Liver (tissue), 9 donors: ENCODE measurements around the gene YIPF5. TPM values are rescaled to one million over a fixed set of nuclear protein-coding genes. Genes with fewer than 3 reads are reported as not detected.

ENCODE experiments used
- DNase-seq: peaks from one replicate; pipeline ENCODE4 v3.0.0-alpha.2; 2017; ENCODE audit warnings: low spot score
- H3K27ac ChIP-seq, 2 donors: one replicate each; pipeline ENCODE4 v1.7.0; 2013; ENCODE audit warnings: inconsistent platforms in 2 of 2, low read length in 2 of 2, control low read depth in 1 of 2, low read depth in 1 of 2, mild to moderate bottlenecking in 1 of 2
- H3K27me3 ChIP-seq, 4 donors: one replicate each; pipeline versions ENCODE4 v1.6.1 to v1.7.0; 2013; ENCODE audit warnings: low read length in 3 of 4, inconsistent platforms in 1 of 4, mild to moderate bottlenecking in 1 of 4, moderate library complexity in 1 of 4; ENCODE audit not compliant: control insufficient read depth in 4 of 4, insufficient read depth in 4 of 4
- H3K36me3 ChIP-seq, 4 donors: one replicate each; pipeline versions ENCODE4 v1.6.1 to v1.7.0; 2013; ENCODE audit warnings: low read length in 3 of 4, mild to moderate bottlenecking in 3 of 4, low read depth in 1 of 4, moderate library complexity in 1 of 4; ENCODE audit not compliant: control insufficient read depth in 4 of 4, insufficient read depth in 3 of 4
- H3K4me1 ChIP-seq, 4 donors: one replicate each; pipeline versions ENCODE4 v1.6.1 to v1.7.0; 2013; ENCODE audit warnings: low read length in 3 of 4, mild to moderate bottlenecking in 3 of 4, moderate library complexity in 1 of 4; ENCODE audit not compliant: control insufficient read depth in 4 of 4, insufficient read depth in 4 of 4
- H3K4me3 ChIP-seq, 3 donors: one replicate each; pipeline versions ENCODE4 v1.6.1 to v1.7.0; 2013; ENCODE audit warnings: low read length in 3 of 3, control low read depth in 1 of 3, low read depth in 1 of 3, mild to moderate bottlenecking in 1 of 3
- H3K9ac ChIP-seq, 2 donors: one replicate each; pipeline ENCODE4 v1.7.0; 2013; ENCODE audit warnings: low read length in 2 of 2, mild to moderate bottlenecking in 2 of 2, moderate library complexity in 2 of 2, control low read depth in 1 of 2, low read depth in 1 of 2
- H3K9me3 ChIP-seq, 4 donors: one replicate each; pipeline versions ENCODE4 v1.6.1 to v1.7.0; 2013; ENCODE audit warnings: low read length in 3 of 4; ENCODE audit not compliant: control insufficient read depth in 4 of 4
- EGR1 ChIP-seq, 2 donors: IDR thresholded peaks; 2 replicates each; pipeline ENCODE4 v1.6.1; 2016 to 2018; ENCODE audit warnings: antibody characterized with exemption in 2 of 2, low read depth in 2 of 2
- FOXA1 ChIP-seq: IDR thresholded peaks from 2 replicates; pipeline ENCODE4 v1.6.1; 2016; ENCODE audit warnings: antibody characterized with exemption
- FOXA2 ChIP-seq: IDR thresholded peaks from 2 replicates; pipeline ENCODE4 v1.6.1; 2016; ENCODE audit warnings: antibody characterized with exemption
- GABPA ChIP-seq, 2 donors: IDR thresholded peaks in 1 of 2; conservative IDR thresholded peaks in 1 of 2; 2 replicates each; pipeline ENCODE4 v1.6.1; 2016; ENCODE audit warnings: antibody characterized with exemption in 2 of 2, mild to moderate bottlenecking in 1 of 2, moderate library complexity in 1 of 2
- HNF4A ChIP-seq, 2 donors: conservative IDR thresholded peaks; 2 replicates each; pipeline ENCODE4 v1.6.1; 2016; ENCODE audit warnings: antibody characterized with exemption in 2 of 2, mild to moderate bottlenecking in 2 of 2
- HNF4G ChIP-seq: IDR thresholded peaks from 2 replicates; pipeline ENCODE4 v1.6.1; 2016; ENCODE audit warnings: antibody characterized with exemption
- JUND ChIP-seq, 2 donors: IDR thresholded peaks; 2 replicates each; pipeline ENCODE4 v1.6.1; 2016; ENCODE audit warnings: antibody characterized with exemption in 2 of 2
- NR2F2 ChIP-seq: IDR thresholded peaks from 2 replicates; pipeline ENCODE4 v1.6.1; 2016; ENCODE audit warnings: antibody characterized with exemption
- RAD21 ChIP-seq, 2 donors: IDR thresholded peaks; 2 replicates each; pipeline ENCODE4 v1.6.1; 2016; ENCODE audit warnings: antibody characterized with exemption in 2 of 2, mild to moderate bottlenecking in 2 of 2
- RXRA ChIP-seq, 2 donors: IDR thresholded peaks; 2 replicates each; pipeline ENCODE4 v1.6.1; 2017 to 2018; ENCODE audit warnings: antibody characterized with exemption in 2 of 2, mild to moderate bottlenecking in 1 of 2
- SP1 ChIP-seq: IDR thresholded peaks from 2 replicates; pipeline ENCODE4 v1.6.1; 2018; ENCODE audit warnings: antibody characterized with exemption, mild to moderate bottlenecking
- TAF1 ChIP-seq: conservative IDR thresholded peaks from 2 replicates; pipeline ENCODE4 v1.6.1; 2016; ENCODE audit warnings: antibody characterized with exemption, mild to moderate bottlenecking
- YY1 ChIP-seq: IDR thresholded peaks from 2 replicates; pipeline ENCODE4 v1.6.1; 2016; ENCODE audit warnings: antibody characterized with exemption, mild to moderate bottlenecking
- WGBS: extraction: QIAGEN DNeasy Blood & Tissue Kit; methylation state at CpG from one replicate; pipeline ENCODE4 v1.1.7; 2013; 5-methylcytosine and 5-hydroxymethylcytosine counted together
- polyA plus RNA-seq, 2 donors: library from polyadenylated mRNA; stranded (reverse) in 1 of 2; unstranded in 1 of 2; fragments of 200-250 nt in 1 of 2; fragments of >200 nt in 1 of 2; fragmentation: Nextera tagmentation in 1 of 2; extraction: Ambion mirVana in 1 of 2; gene quantifications; one replicate each; pipeline versions ENCODE4 v1.2.1 to v1.2.3, GENCODE V29; 2013 to 2015
- total RNA-seq, 2 donors: library from RNA; depleted of rRNA; stranded (reverse); fragments of >200 nt; gene quantifications; one replicate each; pipeline ENCODE4 v1.2.3, GENCODE V29; 2014
- TF ChIP-seq, protein P1 (sequence below): IDR thresholded peaks from 2 replicates; pipeline ENCODE4 v1.6.1; 2016; ENCODE audit warnings: antibody characterized with exemption
- TF ChIP-seq, protein P2 (sequence below): IDR thresholded peaks from 2 replicates; pipeline ENCODE4 v1.6.1; 2016; ENCODE audit warnings: antibody characterized with exemption
- TF ChIP-seq, protein P3 (sequence below): IDR thresholded peaks from 2 replicates; pipeline ENCODE4 v1.6.1; 2016; ENCODE audit warnings: antibody characterized with exemption, mild to moderate bottlenecking
- TF ChIP-seq, protein P4 (sequence below): IDR thresholded peaks from 2 replicates; pipeline ENCODE4 v1.6.1; 2016; ENCODE audit warnings: antibody characterized with exemption
- TF ChIP-seq, protein P5 (sequence below): fragments of 150-350 bp; IDR thresholded peaks from 2 replicates; pipeline ENCODE4 v1.5.1; 2017; ENCODE audit warnings: improper control_type of control experiment, low read depth, low read length; ENCODE audit not compliant: missing input control
- donor health status: healthy.
- donor health status: healthy.
- donor health status: healthy.
- donor health status: healthy.
- donor health status: healthy.

YIPF5 gene
- total and polyA plus RNA-seq, 4 donors = 18.7 to 43.1 (median 20.6) TPM

DNA sequence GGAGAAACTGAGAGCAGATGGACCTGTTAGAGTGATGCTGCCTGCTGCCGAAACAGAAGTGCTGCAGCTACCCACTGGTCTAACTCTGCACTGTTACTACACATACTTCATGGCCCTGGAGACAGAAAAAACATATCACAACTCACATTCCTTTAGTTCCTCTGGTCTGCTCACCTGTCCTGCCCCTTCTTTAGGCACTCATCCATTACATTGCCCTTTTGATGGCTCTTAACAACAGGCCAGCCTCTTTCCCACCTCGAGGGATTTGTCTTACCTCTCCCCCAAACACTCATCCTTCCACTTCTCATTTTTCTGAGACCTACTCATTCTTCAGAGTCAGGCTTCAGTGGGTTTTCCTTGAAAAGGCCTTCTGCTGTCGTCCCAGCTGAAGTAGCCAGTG is 49.4 kb upstream of the YIPF5 start:
- H3K36me3 ChIP-seq = no peaks in the 10 kb centered on the region
- no peak overlapping the region for H3K9ac ChIP-seq
- H3K9me3 ChIP-seq = no peaks in the 10 kb centered on the region
- no peaks in the 10 kb centered on the region for H3K4me1 ChIP-seq
- no peak for DNase-seq
- no peak for TF ChIP-seq GABPA (IDR thresholded peaks at IDR 0.05 in 1 of 2, conservative IDR thresholded peaks at IDR 0.05 in 1 of 2)
- no peak for TF ChIP-seq RAD21 (IDR thresholded peaks at IDR 0.05)
- no peak for TF ChIP-seq FOXA2
- TF ChIP-seq JUND (IDR thresholded peaks at IDR 0.05) = no peak
- no peak for TF ChIP-seq RXRA (IDR thresholded peaks at IDR 0.05)
- TF ChIP-seq HNF4G = no peak
- TF ChIP-seq, protein P1, sequence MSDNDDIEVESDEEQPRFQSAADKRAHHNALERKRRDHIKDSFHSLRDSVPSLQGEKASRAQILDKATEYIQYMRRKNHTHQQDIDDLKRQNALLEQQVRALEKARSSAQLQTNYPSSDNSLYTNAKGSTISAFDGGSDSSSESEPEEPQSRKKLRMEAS = no peak
- no peak for TF ChIP-seq NR2F2
- no peak for TF ChIP-seq SP1
- TF ChIP-seq, protein P2, sequence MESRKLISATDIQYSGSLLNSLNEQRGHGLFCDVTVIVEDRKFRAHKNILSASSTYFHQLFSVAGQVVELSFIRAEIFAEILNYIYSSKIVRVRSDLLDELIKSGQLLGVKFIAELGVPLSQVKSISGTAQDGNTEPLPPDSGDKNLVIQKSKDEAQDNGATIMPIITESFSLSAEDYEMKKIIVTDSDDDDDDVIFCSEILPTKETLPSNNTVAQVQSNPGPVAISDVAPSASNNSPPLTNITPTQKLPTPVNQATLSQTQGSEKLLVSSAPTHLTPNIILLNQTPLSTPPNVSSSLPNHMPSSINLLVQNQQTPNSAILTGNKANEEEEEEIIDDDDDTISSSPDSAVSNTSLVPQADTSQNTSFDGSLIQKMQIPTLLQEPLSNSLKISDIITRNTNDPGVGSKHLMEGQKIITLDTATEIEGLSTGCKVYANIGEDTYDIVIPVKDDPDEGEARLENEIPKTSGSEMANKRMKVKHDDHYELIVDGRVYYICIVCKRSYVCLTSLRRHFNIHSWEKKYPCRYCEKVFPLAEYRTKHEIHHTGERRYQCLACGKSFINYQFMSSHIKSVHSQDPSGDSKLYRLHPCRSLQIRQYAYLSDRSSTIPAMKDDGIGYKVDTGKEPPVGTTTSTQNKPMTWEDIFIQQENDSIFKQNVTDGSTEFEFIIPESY = no peak
- TF ChIP-seq, protein P3, sequence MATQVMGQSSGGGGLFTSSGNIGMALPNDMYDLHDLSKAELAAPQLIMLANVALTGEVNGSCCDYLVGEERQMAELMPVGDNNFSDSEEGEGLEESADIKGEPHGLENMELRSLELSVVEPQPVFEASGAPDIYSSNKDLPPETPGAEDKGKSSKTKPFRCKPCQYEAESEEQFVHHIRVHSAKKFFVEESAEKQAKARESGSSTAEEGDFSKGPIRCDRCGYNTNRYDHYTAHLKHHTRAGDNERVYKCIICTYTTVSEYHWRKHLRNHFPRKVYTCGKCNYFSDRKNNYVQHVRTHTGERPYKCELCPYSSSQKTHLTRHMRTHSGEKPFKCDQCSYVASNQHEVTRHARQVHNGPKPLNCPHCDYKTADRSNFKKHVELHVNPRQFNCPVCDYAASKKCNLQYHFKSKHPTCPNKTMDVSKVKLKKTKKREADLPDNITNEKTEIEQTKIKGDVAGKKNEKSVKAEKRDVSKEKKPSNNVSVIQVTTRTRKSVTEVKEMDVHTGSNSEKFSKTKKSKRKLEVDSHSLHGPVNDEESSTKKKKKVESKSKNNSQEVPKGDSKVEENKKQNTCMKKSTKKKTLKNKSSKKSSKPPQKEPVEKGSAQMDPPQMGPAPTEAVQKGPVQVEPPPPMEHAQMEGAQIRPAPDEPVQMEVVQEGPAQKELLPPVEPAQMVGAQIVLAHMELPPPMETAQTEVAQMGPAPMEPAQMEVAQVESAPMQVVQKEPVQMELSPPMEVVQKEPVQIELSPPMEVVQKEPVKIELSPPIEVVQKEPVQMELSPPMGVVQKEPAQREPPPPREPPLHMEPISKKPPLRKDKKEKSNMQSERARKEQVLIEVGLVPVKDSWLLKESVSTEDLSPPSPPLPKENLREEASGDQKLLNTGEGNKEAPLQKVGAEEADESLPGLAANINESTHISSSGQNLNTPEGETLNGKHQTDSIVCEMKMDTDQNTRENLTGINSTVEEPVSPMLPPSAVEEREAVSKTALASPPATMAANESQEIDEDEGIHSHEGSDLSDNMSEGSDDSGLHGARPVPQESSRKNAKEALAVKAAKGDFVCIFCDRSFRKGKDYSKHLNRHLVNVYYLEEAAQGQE = no peak
- TF ChIP-seq, protein P4, sequence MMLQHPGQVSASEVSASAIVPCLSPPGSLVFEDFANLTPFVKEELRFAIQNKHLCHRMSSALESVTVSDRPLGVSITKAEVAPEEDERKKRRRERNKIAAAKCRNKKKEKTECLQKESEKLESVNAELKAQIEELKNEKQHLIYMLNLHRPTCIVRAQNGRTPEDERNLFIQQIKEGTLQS = no peak
- no peak for TF ChIP-seq FOXA1
- no peaks in the 10 kb centered on the region for H3K27me3 ChIP-seq
- H3K27ac ChIP-seq = no peak overlapping the region
- no peak overlapping the region for H3K4me3 ChIP-seq
- WGBS = 80% methylated on average over 3 of the region's 3 CpGs

DNA sequence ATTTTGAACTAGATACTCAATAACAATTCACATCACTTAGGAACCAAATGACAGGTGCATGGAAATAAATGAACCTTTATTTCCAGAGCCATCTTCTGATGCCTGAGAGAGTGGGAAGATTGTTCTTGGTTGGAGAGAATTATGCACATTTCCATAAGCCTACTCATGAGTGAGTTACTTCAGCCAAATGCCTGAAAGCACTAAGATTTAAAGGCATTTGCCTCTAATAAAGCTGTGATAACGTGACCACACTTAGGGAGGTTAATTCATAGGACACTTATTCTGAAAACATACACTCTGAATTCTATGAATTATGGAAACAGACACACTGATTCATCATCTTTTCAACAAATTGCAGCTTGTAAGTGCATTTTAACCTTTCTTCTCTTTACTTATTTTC is 40.2 kb upstream of the YIPF5 start:
- Histone ChIP-seq H3K4me1 (no peaks in the 10 kb centered on the region), H3K27me3 (peaks cover 0 to 8% (median 0%) of the 10 kb centered on the region in 4 donors), H3K36me3 (no peaks in the 10 kb centered on the region), H3K27ac (no peak overlapping the region), H3K9me3 (no peaks in the 10 kb centered on the region), H3K4me3 (no peak overlapping the region), H3K9ac (no peak overlapping the region)
- DNase-seq = no peak
- 58% methylated on average over 1 of the region's 1 CpG for WGBS
- TF ChIP-seq GABPA (IDR thresholded peaks at IDR 0.05 in 1 of 2, conservative IDR thresholded peaks at IDR 0.05 in 1 of 2) (no peak), TAF1 (no peak), HNF4G (no peak), FOXA1 (no peak), NR2F2 (no peak), SP1 (no peak), RXRA (IDR thresholded peaks at IDR 0.05) (no peak), RAD21 (IDR thresholded peaks at IDR 0.05) (no peak), HNF4A (conservative IDR thresholded peaks at IDR 0.05) (no peak), FOXA2 (no peak), EGR1 (IDR thresholded peaks at IDR 0.05; ENCODE audit: low read depth in 2 of 2) (no peak), YY1 (no peak)
- TF ChIP-seq, protein P5, sequence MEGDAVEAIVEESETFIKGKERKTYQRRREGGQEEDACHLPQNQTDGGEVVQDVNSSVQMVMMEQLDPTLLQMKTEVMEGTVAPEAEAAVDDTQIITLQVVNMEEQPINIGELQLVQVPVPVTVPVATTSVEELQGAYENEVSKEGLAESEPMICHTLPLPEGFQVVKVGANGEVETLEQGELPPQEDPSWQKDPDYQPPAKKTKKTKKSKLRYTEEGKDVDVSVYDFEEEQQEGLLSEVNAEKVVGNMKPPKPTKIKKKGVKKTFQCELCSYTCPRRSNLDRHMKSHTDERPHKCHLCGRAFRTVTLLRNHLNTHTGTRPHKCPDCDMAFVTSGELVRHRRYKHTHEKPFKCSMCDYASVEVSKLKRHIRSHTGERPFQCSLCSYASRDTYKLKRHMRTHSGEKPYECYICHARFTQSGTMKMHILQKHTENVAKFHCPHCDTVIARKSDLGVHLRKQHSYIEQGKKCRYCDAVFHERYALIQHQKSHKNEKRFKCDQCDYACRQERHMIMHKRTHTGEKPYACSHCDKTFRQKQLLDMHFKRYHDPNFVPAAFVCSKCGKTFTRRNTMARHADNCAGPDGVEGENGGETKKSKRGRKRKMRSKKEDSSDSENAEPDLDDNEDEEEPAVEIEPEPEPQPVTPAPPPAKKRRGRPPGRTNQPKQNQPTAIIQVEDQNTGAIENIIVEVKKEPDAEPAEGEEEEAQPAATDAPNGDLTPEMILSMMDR = no peak
- TF ChIP-seq, protein P1 = no peak
- TF ChIP-seq, protein P4 = no peak
- TF ChIP-seq, protein P2 = no peak
